HPDE6-E6E7 (cell line): ENCODE results near the gene NMNAT3.
A peak's percentile ranks its signal among the peaks of the same experiment; 100 is the strongest.

Source experiments
- DNase-seq: peaks from one replicate; pipeline ENCODE4 v3.0.0; 2011; ENCODE audit warnings: missing footprints; ENCODE audit errors: extremely low spot score

NMNAT3 gene

GRCh38 chr3:139675327-139675726, 2.4 kb downstream of the NMNAT3 start:
- DNase-seq, result no peak

GRCh38 chr3:139674571-139675260, 3.1 kb downstream of the NMNAT3 start:
- peak; percentile 16 for DNase-seq

GRCh38 chr3:139672884-139673283, 4.9 kb downstream of the NMNAT3 start:
- no peak for DNase-seq

GRCh38 chr3:139671863-139672646, 5.7 kb downstream of the NMNAT3 start:
- no peak for DNase-seq

- no peak for DNase-seq
Measured at GRCh38 chr3:139671107-139671506, 6.7 kb downstream of the NMNAT3 start.

- DNase-seq, result no peak
Measured at GRCh38 chr3:139670196-139670595, 7.6 kb downstream of the NMNAT3 start.

GRCh38 chr3:139668332-139668731, 9.4 kb downstream of the NMNAT3 start:
- DNase-seq, result no peak

GRCh38 chr3:139664958-139665357, 12.8 kb downstream of the NMNAT3 start:
- DNase-seq, result no peak

- no peak for DNase-seq
Measured at GRCh38 chr3:139660269-139660668, 17.5 kb downstream of the NMNAT3 start.

GRCh38 chr3:139659511-139659910, 18.3 kb downstream of the NMNAT3 start:
- DNase-seq, result no peak

- DNase-seq, result no peak
Measured at GRCh38 chr3:139657936-139658335, 19.8 kb downstream of the NMNAT3 start.

- no peak for DNase-seq
Measured at GRCh38 chr3:139657434-139657833, 20.3 kb downstream of the NMNAT3 start.

GRCh38 chr3:139655909-139656595, 21.7 kb downstream of the NMNAT3 start:
- no peak for DNase-seq

- DNase-seq, result peak; percentile 71
Measured at GRCh38 chr3:139654637-139655365, 23.0 kb downstream of the NMNAT3 start.

GRCh38 chr3:139653582-139653981, 24.2 kb downstream of the NMNAT3 start:
- DNase-seq, result peak; percentile 93

- no peak for DNase-seq
Measured at GRCh38 chr3:139652561-139652960, 25.2 kb downstream of the NMNAT3 start.

GRCh38 chr3:139647866-139648435, 29.8 kb downstream of the NMNAT3 start:
- DNase-seq, result no peak

GRCh38 chr3:139646512-139646911, 31.3 kb downstream of the NMNAT3 start:
- no peak for DNase-seq

GRCh38 chr3:139642996-139643395, 34.8 kb downstream of the NMNAT3 start:
- no peak for DNase-seq

- DNase-seq, result no peak
Measured at GRCh38 chr3:139640456-139640855, 37.3 kb downstream of the NMNAT3 start.

- DNase-seq, result no peak
Measured at GRCh38 chr3:139639662-139640061, 38.1 kb downstream of the NMNAT3 start.

- DNase-seq, result no peak
Measured at GRCh38 chr3:139638518-139638917, 39.3 kb downstream of the NMNAT3 start.
